ENCODE measurements around the gene ALKBH2. TPM values are rescaled to one million over a fixed set of nuclear protein-coding genes. Genes with fewer than 3 reads are reported as not detected.

Gene ALKBH2
- total and polyA plus RNA-seq, 2 experiments from 2014 or later = 16.4 to 35.9 TPM

- TF ChIP-seq ZNF462 (CRISPR knock-in tag; IDR thresholded peaks at IDR 0.05) = no peak
- TF ChIP-seq EZH2phosphoT487 (IDR thresholded peaks at IDR 0.05; ENCODE audit: unreplicated experiment) = no peak
- no peak for TF ChIP-seq REST (IDR thresholded peaks at IDR 0.05; ENCODE audit: unreplicated experiment)
These were observed 9.2 kb upstream of the ALKBH2 start (continued) for GRCh38 chr12:109102491-109102890.

- Histone ChIP-seq H3K9me2 (ENCODE audit: insufficient read depth) (no peaks in the 10 kb centered on the region), H3K4me3 (no peak overlapping the region), H3K27me3 (ENCODE audit: insufficient read depth) (no peaks in the 10 kb centered on the region), H4K20me1 (replicated peaks; ENCODE audit: insufficient read depth) (peaks cover 42% of the 10 kb centered on the region), H3K79me2 (replicated peaks; ENCODE audit: insufficient read depth) (peaks cover 29% of the 10 kb centered on the region), H2AFZ (no peak overlapping the region), H3K27ac (ENCODE audit: low read depth) (no peak overlapping the region), H3F3A (replicated peaks; ENCODE audit: low read depth) (no peaks in the 10 kb centered on the region), H3K36me3 (ENCODE audit: insufficient read depth) (peaks cover 59% of the 10 kb centered on the region), H3K4me1 (ENCODE audit: insufficient read depth) (peaks cover 4% of the 10 kb centered on the region; the same call in 1 of the 2 replicates), H3K4me2 (no peak overlapping the region)
- no peak overlapping the region for H3K4me3 Mint-ChIP-seq
- H3K27ac Mint-ChIP-seq = no peak overlapping the region
- peaks cover 8% of the 10 kb centered on the region for H3K27me3 Mint-ChIP-seq (ENCODE audit: insufficient read depth, low read depth, poor library complexity)
- H3K9me3 Mint-ChIP-seq = no peaks in the 10 kb centered on the region
- DNase-seq (ENCODE audit: low spot score) = no peak
- H3K36me3 Mint-ChIP-seq (ENCODE audit: low read depth) = peaks cover 74% of the 10 kb centered on the region
- H3K4me1 Mint-ChIP-seq = peaks cover 12% of the 10 kb centered on the region
- ATAC-seq = no peak
- no peak for TF ChIP-seq ZNF462 (CRISPR knock-in tag; IDR thresholded peaks at IDR 0.05)
- TF ChIP-seq ZNF114 (CRISPR knock-in tag; IDR thresholded peaks at IDR 0.05) = no peak
- no peak for TF ChIP-seq JUNB (IDR thresholded peaks at IDR 0.05; ENCODE audit: unreplicated experiment)
These were observed 7.5 kb upstream of the ALKBH2 start for GRCh38 chr12:109100741-109101140.
